HCT116 (cell line): ENCODE measurements around the gene DPH6. TPM values are rescaled to one million over a fixed set of nuclear protein-coding genes. Genes with fewer than 3 reads are reported as not detected.

Source experiments
- ATAC-seq: fragments of 200-7000 bp; cut with Tn5 transposase; 2 replicates; pipeline ENCODE4 v1.9.1; 2020; ENCODE audit warnings: mild to moderate bottlenecking, moderate library complexity
- BruUV-seq: library from RNA; stranded (reverse); fragments of 400-500 nt; replicated peaks from 2 replicates; lab custom pipeline; 2021; lab: Mats Ljungman, UMichigan
- CTCF ChIA-PET: fragments of 300-600 bp; sonication (Branson Sonifier 250); formaldehyde crosslinking; loops from one replicate; lab custom pipeline; 2021; ENCODE audit warnings: antibody characterized with exemption; lab: Charles Lee
- POLR2A ChIA-PET: fragments of 300-600, 350-600 bp; sonication (Branson Sonifier 250); formaldehyde crosslinking; loops from one replicate; lab custom pipeline; 2021; ENCODE audit warnings: antibody characterized with exemption; lab: Charles Lee
- RAD21 ChIA-PET, 2 experiments: fragments of 300-600 bp; sonication (Branson Sonifier 250); formaldehyde crosslinking; loops; one replicate each; lab custom pipeline; 2023; ENCODE audit warnings: low total read pairs in 2 of 2; ENCODE audit not compliant: uncharacterized antibody in 2 of 2, unreplicated experiment in 2 of 2, low non-redundant PET in 1 of 2; lab: Charles Lee
- DNase-seq: peaks from one replicate; pipeline ENCODE4 v3.0.0-alpha.2; 2010; ENCODE audit warnings: low read depth, low spot score
- H2AFZ ChIP-seq: fragments of 200-600 bp; shearing (Covaris generic), sonication (generic); 2 replicates; pipeline ENCODE4 v1.6.1; 2017; ENCODE audit warnings: low read depth, mixed run types, mixed read lengths, antibody characterized with exemption, low read length; ENCODE audit not compliant: poor library complexity, severe bottlenecking
- H3K27ac ChIP-seq: 2 replicates; pipeline ENCODE4 v1.5.1; 2012; ENCODE audit warnings: low read depth, low read length
- H3K27me3 ChIP-seq: fragments of 200-600 bp; sonication (generic); 2 replicates; pipeline ENCODE4 v1.6.1; 2016; ENCODE audit warnings: mixed run types, low read length, mixed read lengths; ENCODE audit not compliant: insufficient read depth
- H3K36me3 ChIP-seq, 2 experiments: fragments of 200-500 bp in 1 of 2; fragments of 200-600 bp in 1 of 2; sonication (Bioruptor generic) in 1 of 2; sonication (generic) in 1 of 2; 2 replicates each; pipeline versions ENCODE4 v1.5.1 to v1.6.1; 2014 to 2016; ENCODE audit warnings: low read length in 2 of 2, inconsistent platforms in 1 of 2, mixed read lengths in 1 of 2, mixed run types in 1 of 2; ENCODE audit not compliant: insufficient read depth in 2 of 2, control insufficient read depth in 1 of 2
- H3K4me1 ChIP-seq, 2 experiments: fragments of 200-600 bp in 1 of 2; sonication (generic) in 1 of 2; 2 replicates each; pipeline versions ENCODE4 v1.5.1 to v1.6.1; 2012 to 2017; ENCODE audit warnings: low read length in 2 of 2, inconsistent platforms in 1 of 2, mild to moderate bottlenecking in 1 of 2, mixed read lengths in 1 of 2, mixed run types in 1 of 2, moderate library complexity in 1 of 2; ENCODE audit not compliant: insufficient read depth in 2 of 2, control insufficient read depth in 1 of 2
- H3K4me2 ChIP-seq: fragments of 200-600 bp; sonication (generic); 2 replicates; pipeline ENCODE4 v1.6.1; 2017; ENCODE audit warnings: mixed run types, low read length, mixed read lengths
- H3K4me3 ChIP-seq, 2 experiments: fragments of 200-600 bp in 1 of 2; sonication (generic) in 1 of 2; replicated peaks in 1 of 2; 2 replicates each; pipeline ENCODE4 v1.5.1; 2011 to 2016; ENCODE audit warnings: low read length in 2 of 2, control low read depth in 1 of 2, low read depth in 1 of 2, mild to moderate bottlenecking in 1 of 2, mixed read lengths in 1 of 2, mixed run types in 1 of 2
- H3K79me2 ChIP-seq: fragments of 200-600 bp; sonication (generic); 2 replicates; pipeline ENCODE4 v1.6.1; 2017; ENCODE audit warnings: mild to moderate bottlenecking, mixed run types, low read length, moderate library complexity, mixed read lengths; ENCODE audit not compliant: insufficient read depth
- H3K9ac ChIP-seq: fragments of 200-600 bp; sonication (generic); 2 replicates; pipeline ENCODE4 v1.6.1; 2016; ENCODE audit warnings: low read length, mixed read lengths
- H3K9me2 ChIP-seq: fragments of 200-600 bp; sonication (generic), shearing (Covaris generic); 2 replicates; pipeline ENCODE4 v1.6.1; 2017; ENCODE audit warnings: mixed run types, mild to moderate bottlenecking, moderate library complexity; ENCODE audit not compliant: insufficient read depth
- H3K9me3 ChIP-seq, 2 experiments: fragments of 200-500 bp in 1 of 2; fragments of 200-600 bp in 1 of 2; sonication (Bioruptor generic) in 1 of 2; sonication (generic) in 1 of 2; 2 replicates each; pipeline ENCODE4 v1.6.1; 2014 to 2017; ENCODE audit warnings: low read length in 2 of 2, mixed read lengths in 2 of 2, inconsistent platforms in 1 of 2, low read depth in 1 of 2, mild to moderate bottlenecking in 1 of 2, mixed run types in 1 of 2, moderate library complexity in 1 of 2; ENCODE audit not compliant: control insufficient read depth in 1 of 2, insufficient read depth in 1 of 2
- H4K20me1 ChIP-seq: fragments of 200-600 bp; sonication (generic), shearing (Covaris generic); 2 replicates; pipeline ENCODE4 v1.6.1; 2017; ENCODE audit warnings: mixed run types, mild to moderate bottlenecking, moderate library complexity; ENCODE audit not compliant: insufficient read depth
- CBX3 ChIP-seq: IDR thresholded peaks from 2 replicates; pipeline ENCODE4 v1.6.1; 2012; ENCODE audit warnings: low read depth
- CEBPB ChIP-seq: IDR thresholded peaks from 2 replicates; pipeline ENCODE4 v1.6.1; 2012; ENCODE audit warnings: low read depth
- EGR1 ChIP-seq: IDR thresholded peaks from 2 replicates; pipeline ENCODE4 v1.6.1; 2012; ENCODE audit warnings: low read depth
- ELF1 ChIP-seq: IDR thresholded peaks from 2 replicates; pipeline ENCODE4 v1.6.1; 2012; ENCODE audit warnings: low read depth, borderline replicate concordance
- EZH2 ChIP-seq: fragments of 200-600 bp; sonication (generic); IDR thresholded peaks from 2 replicates; pipeline ENCODE4 v1.6.1; 2017; ENCODE audit warnings: antibody characterized with exemption, mixed run types
- JUND ChIP-seq: IDR thresholded peaks from 2 replicates; pipeline ENCODE4 v1.6.1; 2012
- POLR2AphosphoS5 ChIP-seq: IDR thresholded peaks from 2 replicates; pipeline ENCODE4 v1.6.1; 2011; ENCODE audit warnings: mild to moderate bottlenecking, low read depth, low read length, moderate library complexity
- RAD21 ChIP-seq: IDR thresholded peaks from 2 replicates; pipeline ENCODE4 v1.6.1; 2012; ENCODE audit warnings: low read depth, mild to moderate bottlenecking
- SP1 ChIP-seq: IDR thresholded peaks from 2 replicates; pipeline ENCODE4 v1.6.1; 2012; ENCODE audit warnings: low read depth
- SRF ChIP-seq: IDR thresholded peaks from 2 replicates; pipeline ENCODE4 v1.6.1; 2012; ENCODE audit warnings: low read depth
- TCF7L2 ChIP-seq: IDR thresholded peaks from 2 replicates; pipeline ENCODE4 v1.7.0; 2011; ENCODE audit warnings: borderline replicate concordance, inconsistent platforms; ENCODE audit not compliant: insufficient read depth, insufficient read length; ENCODE audit errors: extremely low read depth
- YY1 ChIP-seq: IDR thresholded peaks from 2 replicates; pipeline ENCODE4 v1.6.1; 2011; ENCODE audit warnings: low read length, low read depth, moderate library complexity, mild to moderate bottlenecking; ENCODE audit not compliant: insufficient replicate concordance; ENCODE audit errors: extremely low read depth
- ZFX ChIP-seq: fragments of 450-650 bp; IDR thresholded peaks from 2 replicates; pipeline ENCODE4 v1.6.1; 2017
- intact Hi-C: fragments of 100-400 bp; cut with micrococcal nuclease; formaldehyde crosslinking; loops from 2 replicates; pipeline ENCODE4 v1.10.0; 2022
- total RNA-seq: library from RNA; stranded (reverse); gene quantifications from one replicate; pipeline ENCODE4 v1.2.1, GENCODE V29; 2021; ENCODE audit not compliant: unreplicated experiment
- TF ChIP-seq, protein P1 (sequence below): IDR thresholded peaks from 2 replicates; pipeline ENCODE4 v1.6.1; 2012

The DPH6 gene
- total RNA-seq, 1 experiment from 2014 or later, result 18.2 TPM

DNA sequence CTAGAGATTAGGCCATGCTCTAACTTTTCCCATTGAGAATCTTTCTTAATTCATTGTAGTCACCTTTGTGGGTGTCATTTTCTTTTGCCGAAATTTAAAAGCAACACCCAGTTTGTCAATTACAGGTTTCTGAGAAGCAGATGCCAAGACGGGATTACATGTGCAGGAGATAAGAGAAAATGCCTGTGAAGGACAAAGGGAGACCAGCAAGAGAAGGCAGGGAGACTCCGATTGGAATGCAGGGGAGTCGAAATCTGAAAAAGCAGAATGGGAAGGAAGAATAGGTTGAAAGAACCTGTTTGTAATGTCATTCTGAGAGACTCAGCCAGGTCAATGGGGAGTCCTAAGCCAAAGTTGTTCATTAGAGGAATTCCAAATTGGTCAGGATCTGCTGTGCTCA is 3.6 kb upstream of the DPH6 start:
- H3K27ac ChIP-seq, result no peak overlapping the region
- no peaks in the 10 kb centered on the region for H4K20me1 ChIP-seq

DNA sequence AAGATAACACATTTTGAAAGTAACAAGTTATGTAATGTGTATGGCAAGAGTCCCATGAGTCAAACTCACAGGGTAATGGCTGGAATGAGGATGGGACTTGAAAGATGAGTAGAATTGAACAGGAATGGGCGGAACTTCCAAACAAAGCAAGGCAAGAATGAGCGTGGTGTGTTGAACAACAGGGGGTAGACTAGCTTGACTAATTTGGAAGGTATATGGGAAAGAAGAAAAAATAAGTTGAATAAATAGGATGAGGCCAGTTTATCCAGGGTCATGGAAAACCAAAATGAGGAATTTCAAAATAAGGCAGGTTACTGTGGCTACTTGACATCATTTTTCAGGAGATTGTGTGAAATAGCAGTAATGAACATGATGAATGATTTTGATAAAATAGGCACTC is 2.5 kb upstream of the DPH6 start:
- ChIA-PET CTCF (no interaction called here), RAD21 (no interaction called here), POLR2A (no interaction called here)
- Histone ChIP-seq H3K4me3 (no peak overlapping the region), H4K20me1 (no peaks in the 10 kb centered on the region), H3K27me3 (no peaks in the 10 kb centered on the region), H3K79me2 (0 out of 2 replicates have a peak, but pooled peaks cover 9% of the 10 kb centered on the region), H3K36me3 (no peaks in the 10 kb centered on the region), H3K4me1 (peaks cover 10 to 20% of the 10 kb centered on the region in 2 experiments), H3K9ac (no peak overlapping the region), H3K27ac (no peak overlapping the region), H3K4me2 (no peak overlapping the region), H3K9me3 (no peaks in the 10 kb centered on the region), H2AFZ (no peak overlapping the region), H3K9me2 (no peaks in the 10 kb centered on the region)
- intact Hi-C loops, result no loop called here
- TF ChIP-seq CBX3 (no peak), CEBPB (no peak), TCF7L2 (no peak), JUND (no peak), EZH2 (no peak), SRF (no peak), ZFX (no peak), YY1 (no peak), ELF1 (no peak)
- TF ChIP-seq, protein P1, sequence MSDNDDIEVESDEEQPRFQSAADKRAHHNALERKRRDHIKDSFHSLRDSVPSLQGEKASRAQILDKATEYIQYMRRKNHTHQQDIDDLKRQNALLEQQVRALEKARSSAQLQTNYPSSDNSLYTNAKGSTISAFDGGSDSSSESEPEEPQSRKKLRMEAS, result no peak
- ATAC-seq (no peak), DNase-seq (no peak)
- no TSS peak for BruUV-seq

More for the DNA sequence above, 3.6 kb upstream of the DPH6 start:
- Histone ChIP-seq H3K9me3 (no peaks in the 10 kb centered on the region), H3K9me2 (no peaks in the 10 kb centered on the region), H3K4me1 (peaks cover 9 to 19% of the 10 kb centered on the region in 2 experiments), H3K4me3 (no peak overlapping the region), H3K79me2 (0 out of 2 replicates have a peak, but pooled peaks cover 8% of the 10 kb centered on the region), H3K27me3 (no peaks in the 10 kb centered on the region), H3K4me2 (no peak overlapping the region), H2AFZ (no peak overlapping the region), H3K9ac (no peak overlapping the region), H3K36me3 (no peaks in the 10 kb centered on the region)
- BruUV-seq, result no TSS peak
- intact Hi-C loops, result no loop called here
- POLR2A ChIA-PET, result no interaction called here
- TF ChIP-seq TCF7L2 (no peak), POLR2AphosphoS5 (no peak), SP1 (no peak), CEBPB (no peak), RAD21 (no peak), EGR1 (no peak)
- ATAC-seq (no peak), DNase-seq (no peak)
- CTCF ChIA-PET, result no interaction called here
- RAD21 ChIA-PET, result no interaction called here
